ENCODE data around the gene ADGRA1.
"Not testable (repeated sequence)": the region's sequence is repeated elsewhere in the genome, so short reads cannot be mapped to it uniquely, and the experiment has no call there.

Gene ADGRA1

DNA sequence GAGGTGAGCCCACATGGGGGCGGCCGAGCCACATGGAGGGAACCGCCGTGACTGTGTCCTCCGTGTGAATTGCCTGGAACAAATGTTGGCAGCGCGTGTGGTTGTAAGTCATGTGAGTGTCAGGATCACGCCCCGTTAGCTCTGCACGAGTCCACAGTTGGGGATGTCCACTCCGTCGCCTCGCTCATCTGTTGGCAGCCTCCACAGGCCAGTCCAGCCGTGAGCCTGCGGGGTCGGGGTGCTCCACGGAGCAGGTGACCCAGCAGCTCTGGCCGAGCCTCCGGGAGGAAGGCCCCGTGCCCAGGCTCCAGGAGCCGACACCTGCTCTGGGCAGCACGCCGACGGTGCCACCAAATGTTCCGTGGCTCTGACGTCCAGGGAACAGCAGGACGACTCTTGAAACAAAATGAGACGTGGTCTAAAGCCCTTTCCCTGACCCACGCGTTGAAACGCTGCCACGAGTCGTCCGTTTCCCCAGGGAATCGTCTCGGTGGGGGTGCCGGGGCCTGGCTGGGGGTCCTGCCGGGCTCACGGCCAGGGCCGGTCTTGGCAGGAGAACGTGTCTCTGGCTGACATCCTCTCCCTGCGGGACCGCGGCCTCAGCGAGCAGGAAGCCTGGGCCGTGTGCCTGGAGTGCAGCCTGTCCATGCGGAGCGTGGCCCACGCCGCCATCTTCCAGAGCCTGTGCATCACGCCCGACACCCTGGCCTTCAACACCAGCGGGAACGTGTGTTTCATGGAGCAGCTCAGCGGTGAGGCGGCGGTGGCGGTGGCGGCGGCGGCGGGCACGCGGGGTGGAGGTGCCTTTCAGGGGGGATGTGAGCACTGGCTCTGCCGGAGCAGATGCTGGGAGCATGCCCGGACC, 79.3 kb downstream of the ADGRA1 start:
- DNase-seq, result no peak

- DNase-seq, result no peak
These were observed 80.2 kb downstream of the ADGRA1 start for GRCh38 chr10:133167693-133168616.

GRCh38 chr10:133168617-133169031, 80.9 kb downstream of the ADGRA1 start:
- no peak for DNase-seq

DNA sequence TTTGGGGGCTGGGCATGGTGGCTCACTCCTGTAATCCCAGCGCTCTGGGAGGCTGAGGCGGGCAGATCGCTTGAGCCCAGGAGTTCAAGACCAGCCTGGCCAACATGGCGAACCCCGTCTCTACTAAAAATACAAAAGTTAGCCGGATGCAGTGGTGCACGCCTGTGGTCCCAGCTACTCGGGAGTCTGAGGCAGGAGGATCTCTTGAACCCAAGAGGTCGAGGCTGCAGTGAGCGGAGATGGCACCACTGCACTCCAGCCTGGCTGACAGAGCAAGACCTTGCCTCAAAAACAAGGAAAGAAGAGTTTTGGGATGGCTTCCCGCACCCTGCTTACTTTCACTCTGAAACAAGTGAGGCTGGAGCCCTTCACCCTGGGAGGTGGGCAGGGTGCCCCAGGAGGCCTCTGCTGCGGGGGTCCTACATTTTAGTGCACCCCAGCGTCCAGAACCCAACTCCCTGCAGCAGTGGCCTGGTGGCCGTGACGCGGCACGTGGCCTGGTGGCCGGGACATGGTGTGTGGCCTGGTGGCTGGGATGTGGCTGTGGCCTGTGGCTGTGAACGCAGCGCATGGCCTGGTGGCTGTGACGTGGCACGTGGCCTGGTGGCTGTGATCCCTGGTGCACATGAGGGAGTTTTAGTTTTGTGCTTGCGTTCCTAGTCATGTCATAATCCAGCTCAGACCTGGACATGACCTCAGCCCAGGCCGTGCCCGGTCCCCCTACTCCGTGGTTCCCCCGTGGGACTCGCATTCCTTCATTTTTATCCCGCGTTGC, 81.6 kb downstream of the ADGRA1 start:
- DNase-seq, result no peak

GRCh38 chr10:133170092-133170491, 82.4 kb downstream of the ADGRA1 start:
- DNase-seq, result no peak

DNA sequence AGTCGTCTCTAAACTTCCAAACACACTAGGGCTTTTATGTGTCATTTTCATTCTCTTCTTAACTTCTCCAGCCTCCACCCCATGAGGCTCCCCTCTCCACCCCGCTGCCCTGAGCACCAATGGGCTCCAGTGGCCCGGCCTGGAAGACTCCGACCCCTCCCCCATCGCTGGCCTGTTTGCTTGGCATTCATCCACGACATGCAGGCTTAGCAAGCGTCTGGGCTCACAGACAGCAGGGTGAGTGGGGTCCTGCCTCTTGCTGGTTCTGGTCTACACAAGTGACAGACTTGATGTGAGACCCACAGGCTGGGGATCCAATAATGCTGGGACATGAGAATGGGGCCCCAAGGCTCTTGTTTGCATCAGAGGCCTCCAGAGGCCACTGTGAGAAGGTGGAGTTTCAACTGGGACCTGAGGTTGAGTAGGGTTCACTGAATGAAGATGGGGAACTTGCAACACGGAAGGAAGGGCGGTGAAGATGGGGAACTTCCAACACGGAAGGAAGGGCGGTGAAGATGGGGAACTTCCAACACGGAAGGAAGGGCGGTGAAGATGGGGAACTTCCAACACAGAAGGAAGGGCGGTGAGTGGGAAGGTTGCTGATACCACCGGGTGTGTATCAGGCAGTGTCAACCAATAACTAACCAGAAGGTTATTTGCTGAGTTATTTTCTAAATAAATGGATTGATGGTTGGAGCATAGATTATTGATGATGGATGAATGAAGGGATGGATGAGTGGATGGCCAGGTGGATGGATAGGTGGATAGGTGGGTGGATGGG, 86.3 kb downstream of the ADGRA1 start:
- DNase-seq, result no peak

DNA sequence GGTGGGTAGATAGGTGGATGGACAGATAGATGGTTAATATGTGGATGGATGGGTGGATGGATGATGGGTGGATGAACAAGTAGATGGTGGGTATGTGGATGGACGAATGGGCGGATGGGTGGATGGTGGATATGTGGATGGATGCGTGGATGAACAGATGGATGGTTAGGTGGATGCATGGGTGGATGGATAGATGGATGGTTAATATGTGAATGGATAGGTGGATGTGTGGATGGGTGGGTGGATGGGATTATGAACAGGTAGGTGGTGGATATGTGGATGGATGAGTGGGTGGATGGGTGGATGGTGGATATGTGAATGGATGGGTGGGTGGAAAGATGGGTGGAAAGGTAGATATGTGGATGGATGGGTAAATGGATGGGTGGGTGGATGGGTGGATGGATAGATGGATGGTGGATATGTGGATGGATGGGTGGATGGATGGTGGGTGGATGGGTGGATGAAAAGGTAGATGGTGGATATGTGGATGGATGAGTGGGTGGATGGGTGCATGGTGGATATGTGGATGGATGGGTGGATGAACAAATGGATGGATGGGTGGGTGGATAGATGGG, 87.1 kb downstream of the ADGRA1 start:
- DNase-seq, result no peak

GRCh38 chr10:133175624-133176023, 87.9 kb downstream of the ADGRA1 start:
- DNase-seq, result not testable (repeated sequence)

DNA sequence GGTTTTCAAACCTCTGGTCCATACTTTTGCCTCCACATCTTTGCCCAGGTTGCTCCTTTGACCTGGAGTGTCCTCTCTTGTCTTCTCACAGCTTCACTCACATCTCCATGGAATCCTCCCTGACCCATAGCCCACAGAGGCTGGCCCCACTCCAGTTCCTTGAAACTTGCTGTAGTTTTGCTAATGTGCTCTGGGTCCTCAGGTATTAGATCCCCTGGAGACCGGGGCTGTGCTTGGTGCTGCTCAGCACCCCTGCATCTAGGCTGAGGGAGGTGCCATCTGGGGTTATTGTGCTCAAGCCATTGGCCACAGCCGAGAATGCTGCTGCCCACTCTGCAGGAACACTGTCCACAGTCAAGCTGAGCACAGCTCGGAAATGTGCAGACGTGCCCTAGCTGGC, 88.8 kb downstream of the ADGRA1 start:
- no peak for DNase-seq

DNA sequence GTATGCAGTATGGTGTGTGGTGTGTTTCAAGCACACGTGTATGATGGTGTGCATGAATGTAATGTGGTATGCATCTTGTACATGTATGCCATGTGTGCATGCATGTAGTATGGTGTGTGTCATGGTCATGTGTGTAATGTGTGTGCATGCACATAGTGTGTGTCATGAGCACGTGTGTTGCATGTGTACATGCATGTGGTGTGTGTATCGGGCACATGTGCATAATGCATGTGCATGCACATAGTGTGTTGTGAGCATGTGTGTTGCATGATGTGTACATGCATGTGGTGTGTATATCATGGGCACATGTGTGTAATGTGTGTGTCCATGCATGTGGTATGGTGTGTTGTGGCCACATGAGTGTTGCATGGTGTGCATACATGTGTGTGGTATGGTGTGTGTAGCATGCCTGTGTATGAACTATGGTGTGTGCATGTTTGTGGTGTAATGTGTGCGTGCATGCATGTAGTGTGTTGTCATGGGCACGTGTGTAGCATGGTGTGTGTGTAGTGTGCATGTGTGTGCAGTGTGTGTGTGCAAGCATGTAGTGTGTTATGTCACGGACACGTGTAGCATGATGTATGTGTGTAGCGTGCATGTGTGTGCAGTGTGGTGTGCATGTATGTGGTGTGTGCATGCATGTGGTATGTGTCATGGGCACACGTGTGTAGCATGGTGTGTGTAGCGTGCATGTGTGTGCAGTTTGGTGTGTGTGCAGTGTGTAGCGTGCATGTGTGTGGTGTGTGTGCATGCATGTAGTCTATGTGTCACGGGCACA, 89.8 kb downstream of the ADGRA1 start:
- DNase-seq, result no peak

GRCh38 chr10:133178357-133179127, 90.8 kb downstream of the ADGRA1 start:
- no peak for DNase-seq

DNA sequence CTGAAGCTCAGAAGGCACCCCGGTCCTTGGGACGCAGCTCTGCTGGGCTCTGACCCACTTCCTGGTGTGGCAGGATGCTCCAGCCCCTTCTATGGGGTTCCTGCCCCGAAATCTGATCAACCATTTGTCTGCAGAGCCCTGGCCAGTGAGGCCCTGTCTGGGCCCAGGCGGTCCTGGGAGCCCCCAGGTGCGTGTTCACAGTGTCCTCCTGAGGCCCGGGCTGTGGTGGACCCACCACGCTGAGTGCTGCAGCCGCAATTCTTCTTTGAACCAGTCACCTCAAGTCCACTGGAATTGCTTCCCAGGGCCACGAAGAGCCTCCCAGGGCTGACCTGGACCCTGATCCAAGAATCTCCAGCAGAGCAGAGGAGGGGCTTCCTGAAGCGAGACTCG, 91.4 kb downstream of the ADGRA1 start:
- DNase-seq, result no peak

DNA sequence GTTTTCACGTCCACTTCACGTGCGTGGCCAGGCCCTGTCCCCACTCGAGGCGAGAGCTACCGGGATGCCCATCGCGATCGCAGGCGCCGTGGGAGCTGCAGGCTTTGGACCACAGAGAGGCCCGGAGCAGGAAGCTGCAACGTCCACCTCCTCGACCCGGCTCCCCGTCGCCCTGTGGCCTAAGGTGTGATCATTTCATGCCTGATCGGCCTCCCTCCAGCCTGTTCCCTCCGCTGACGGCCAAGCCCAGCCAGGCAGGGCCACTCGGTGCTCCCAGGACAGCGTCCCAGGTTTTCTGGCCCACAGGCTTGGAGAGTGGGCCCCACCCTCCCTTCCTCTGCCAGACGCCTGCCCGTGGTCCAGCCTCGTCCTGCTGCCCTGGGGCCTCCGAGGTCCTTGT, 91.9 kb downstream of the ADGRA1 start:
- no peak for DNase-seq

DNA sequence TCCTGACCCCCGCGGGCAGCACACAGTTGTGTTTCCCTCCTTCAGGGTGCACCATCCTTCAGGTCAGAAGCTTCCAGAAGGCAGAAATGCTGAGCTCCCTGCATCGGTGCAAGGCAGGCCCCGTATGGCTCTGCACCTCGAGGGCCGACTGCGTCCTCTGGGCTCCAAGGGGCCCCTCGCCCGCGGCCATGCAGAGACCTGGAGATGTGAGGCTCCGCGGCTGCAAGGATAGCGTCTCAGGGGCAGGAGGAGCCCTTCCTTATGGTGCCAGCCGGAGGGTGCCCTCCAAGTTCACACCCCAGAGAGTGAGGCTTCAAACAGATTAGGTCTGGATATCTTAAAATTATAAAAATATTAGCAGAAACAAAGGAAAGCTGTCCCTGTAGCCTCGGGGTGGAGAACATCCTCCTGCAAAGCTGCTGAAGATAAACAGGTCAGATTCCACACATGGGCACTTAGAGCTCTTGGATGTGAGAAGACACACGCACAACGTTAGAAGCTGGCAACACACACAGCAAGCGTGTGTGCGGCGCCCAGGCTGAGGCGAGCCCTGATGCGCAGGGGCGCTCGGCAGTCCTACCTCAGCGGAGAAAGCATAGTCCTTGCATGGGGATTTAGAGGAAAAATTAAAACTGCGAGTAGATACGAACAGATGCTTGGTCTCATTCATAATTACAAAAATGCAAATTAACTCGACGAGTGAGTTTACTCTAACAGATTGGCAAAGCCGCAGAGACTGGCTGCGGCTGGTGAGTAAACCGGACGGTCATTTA, 92.7 kb downstream of the ADGRA1 start:
- no peak for DNase-seq

- DNase-seq, result no peak
These were observed 93.4 kb downstream of the ADGRA1 start for GRCh38 chr10:133180965-133181639.

All from fibroblast of skin of right biceps (primary cell).